SU-DHL-6 (cell line): ENCODE measurements around the gene KAZALD1.
A peak's percentile ranks its signal among the peaks of the same experiment; 100 is the strongest.

Experiments
- H2AFZ ChIP-seq: fragments of 200-600 bp; sonication (generic); 2 replicates; pipeline ENCODE4 v1.6.1; 2014; ENCODE audit warnings: low read depth, mild to moderate bottlenecking, moderate library complexity, mixed read lengths, antibody characterized with exemption, low read length; ENCODE audit not compliant: severe bottlenecking
- H3F3A ChIP-seq: fragments of 200-600 bp; shearing (Covaris generic); 2 replicates; pipeline ENCODE4 v1.6.0; 2016; ENCODE audit warnings: antibody characterized with exemption, mild to moderate bottlenecking; ENCODE audit not compliant: insufficient read depth
- H3K27ac ChIP-seq: fragments of 200-600 bp; sonication (generic); 2 replicates; pipeline ENCODE4 v1.5.1; 2016; ENCODE audit warnings: low read depth, mild to moderate bottlenecking, low read length, moderate library complexity, mixed read lengths
- H3K27me3 ChIP-seq: fragments of 200-600 bp; sonication (generic), shearing (Covaris generic); 2 replicates; pipeline ENCODE4 v1.6.0; 2014; ENCODE audit warnings: mild to moderate bottlenecking, low read length
- H3K36me3 ChIP-seq: fragments of 200-600 bp; sonication (generic); 2 replicates; pipeline ENCODE4 v1.6.1; 2014; ENCODE audit warnings: mild to moderate bottlenecking, low read length, mixed read lengths
- H3K4me2 ChIP-seq: fragments of 300-600, 200-600 bp; shearing (Covaris generic), sonication (generic); 2 replicates; pipeline ENCODE4 v1.6.0; 2014; ENCODE audit warnings: low read length, low read depth, mild to moderate bottlenecking; ENCODE audit not compliant: poor library complexity, severe bottlenecking
- H3K4me3 ChIP-seq: fragments of 200-600 bp; sonication (generic); 2 replicates; pipeline ENCODE4 v1.5.1; 2014; ENCODE audit warnings: antibody characterized with exemption, low read length, mild to moderate bottlenecking, mixed read lengths; ENCODE audit not compliant: insufficient read depth, poor library complexity, severe bottlenecking
- H3K79me2 ChIP-seq: fragments of 200-600 bp; sonication (generic); 2 replicates; pipeline ENCODE4 v1.6.1; 2014; ENCODE audit warnings: mild to moderate bottlenecking, low read length, moderate library complexity; ENCODE audit not compliant: insufficient read depth
- H3K9ac ChIP-seq: fragments of 200-600 bp; sonication (generic); 2 replicates; pipeline ENCODE4 v1.7.0; 2014; ENCODE audit warnings: mild to moderate bottlenecking, low read length
- H3K9me2 ChIP-seq: fragments of 200-600 bp; sonication (generic); replicated peaks from 2 replicates; pipeline ENCODE4 v1.6.1; 2014; ENCODE audit warnings: low read length; ENCODE audit not compliant: insufficient read depth
- H3K9me3 ChIP-seq: fragments of 200-600 bp; sonication (generic); 2 replicates; pipeline ENCODE4 v1.6.1; 2014; ENCODE audit warnings: low read length, mixed read lengths; ENCODE audit not compliant: insufficient read depth
- H4K20me1 ChIP-seq: fragments of 200-600 bp; sonication (generic); 2 replicates; pipeline ENCODE4 v1.6.1; 2014; ENCODE audit warnings: low read depth, mild to moderate bottlenecking, antibody characterized with exemption, low read length, moderate library complexity, mixed read lengths
- CTCF ChIP-seq: fragments of 200-600 bp; sonication (generic); IDR thresholded peaks from one replicate; pipeline ENCODE4 v1.5.1; 2017; ENCODE audit warnings: antibody characterized with exemption, mild to moderate bottlenecking, low read length, moderate library complexity; ENCODE audit not compliant: insufficient read depth, poor library complexity, severe bottlenecking
- EZH2phosphoT487 ChIP-seq: fragments of 200-600 bp; sonication (generic), shearing (Covaris generic); conservative IDR thresholded peaks from 2 replicates; pipeline ENCODE4 v1.6.1; 2018; ENCODE audit warnings: mild to moderate bottlenecking, antibody characterized with exemption, low read length, moderate library complexity, mixed read lengths

The KAZALD1 gene

GRCh38 chr10:101043363-101043707, 18.5 kb upstream of the KAZALD1 start:
- Histone ChIP-seq H3K9me3 (no peaks in the 10 kb centered on the region), H3K9ac (peak overlapping the region; percentile 46), H3K27me3 (no peaks in the 10 kb centered on the region)

DNA sequence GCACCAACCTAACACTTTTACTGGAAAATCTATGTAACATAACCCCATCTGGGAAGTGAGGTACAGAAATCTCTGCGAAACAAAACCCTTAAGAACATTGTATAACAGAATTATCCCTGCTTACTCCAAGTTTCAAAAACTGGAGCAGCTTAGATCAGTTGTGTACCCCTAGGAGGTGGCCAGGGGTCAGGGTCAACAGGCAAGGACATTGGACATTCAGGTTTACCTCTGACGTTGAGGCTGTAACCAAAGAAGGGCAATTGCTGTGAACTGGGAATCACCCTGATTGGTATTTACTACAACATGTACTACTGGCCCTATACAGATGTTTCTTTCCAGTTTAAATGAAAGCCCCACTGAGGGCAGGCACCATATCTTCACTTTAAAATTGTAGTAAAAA, 17.7 kb upstream of the KAZALD1 start:
- no peaks in the 10 kb centered on the region for H3K9me3 ChIP-seq
- H3K9me2 ChIP-seq = no peaks in the 10 kb centered on the region
- no peak overlapping the region for H3K27ac ChIP-seq
- no peak overlapping the region for H3K4me3 ChIP-seq
- no peaks in the 10 kb centered on the region for H3K79me2 ChIP-seq
- no peak overlapping the region for H3K4me2 ChIP-seq
- TF ChIP-seq CTCF (no peak), EZH2phosphoT487 (no peak)
- no peak overlapping the region for H2AFZ ChIP-seq
- H3F3A ChIP-seq = peaks cover 11% of the 10 kb centered on the region
- H3K9ac ChIP-seq = no peak overlapping the region
- H3K36me3 ChIP-seq = no peaks in the 10 kb centered on the region
- H3K27me3 ChIP-seq = no peaks in the 10 kb centered on the region
- H4K20me1 ChIP-seq = no peaks in the 10 kb centered on the region

More at GRCh38 chr10:101043363-101043707, 18.5 kb upstream of the KAZALD1 start:
- Histone ChIP-seq H4K20me1 (no peaks in the 10 kb centered on the region), H3K4me2 (peak overlapping the region; percentile 62), H2AFZ (peak overlapping the region; percentile 89), H3K27ac (no peak overlapping the region), H3K79me2 (no peaks in the 10 kb centered on the region), H3F3A (peaks cover 11% of the 10 kb centered on the region), H3K36me3 (no peaks in the 10 kb centered on the region), H3K9me2 (no peaks in the 10 kb centered on the region), H3K4me3 (peak overlapping the region; percentile 48)
- TF ChIP-seq EZH2phosphoT487 (no peak), CTCF (no peak)

DNA sequence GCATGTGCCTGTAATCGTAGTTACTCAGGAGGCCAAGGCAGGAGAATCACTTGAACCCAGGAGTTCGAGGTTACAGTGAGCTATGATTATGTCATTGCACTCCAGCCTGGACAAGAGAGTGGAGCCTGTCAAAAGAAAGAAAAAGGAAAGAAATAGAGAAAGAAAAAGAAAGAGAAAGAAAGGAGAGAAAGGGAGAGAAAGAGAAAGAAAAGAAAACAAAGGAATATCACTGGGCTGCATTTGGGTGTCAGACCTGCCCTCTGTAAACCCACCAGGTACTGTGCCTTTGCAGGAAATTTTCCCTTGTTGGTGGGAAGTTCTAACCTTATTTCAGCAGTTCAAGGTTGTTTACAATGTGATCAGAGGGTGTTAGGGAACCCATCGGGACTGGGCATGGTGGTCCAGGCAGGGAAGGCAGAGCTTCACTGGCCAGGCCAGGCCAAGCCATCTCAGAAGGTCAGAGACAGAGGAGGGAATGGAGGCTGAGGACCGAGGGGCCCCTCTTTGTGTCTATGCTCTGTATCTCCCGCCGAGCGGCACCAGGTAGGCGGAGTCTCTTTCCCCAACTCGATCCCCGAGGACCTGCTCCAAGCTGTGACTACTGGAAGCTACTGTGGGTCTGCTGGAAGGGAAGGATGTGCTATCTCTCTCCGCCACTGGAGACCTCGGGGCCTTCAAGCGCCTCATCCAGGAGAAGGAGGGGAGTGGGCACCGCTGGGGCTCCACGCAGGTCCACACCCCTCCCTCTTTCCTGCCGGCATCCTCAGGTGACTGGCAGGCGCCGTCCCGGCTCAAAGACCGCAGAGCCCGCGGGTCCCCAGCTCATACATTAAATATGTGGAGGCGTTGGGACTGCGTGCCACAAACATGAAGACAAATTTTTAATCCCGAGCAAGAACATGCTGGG, 15.2 kb upstream of the KAZALD1 start:
- Histone ChIP-seq H3K4me3 (no peak overlapping the region), H3K79me2 (no peaks in the 10 kb centered on the region), H3K27me3 (no peaks in the 10 kb centered on the region), H3F3A (peaks cover 8% of the 10 kb centered on the region), H3K4me2 (no peak overlapping the region), H3K27ac (no peak overlapping the region), H3K36me3 (no peaks in the 10 kb centered on the region), H4K20me1 (no peaks in the 10 kb centered on the region), H2AFZ (no peak overlapping the region), H3K9ac (no peak overlapping the region), H3K9me3 (no peaks in the 10 kb centered on the region), H3K9me2 (no peaks in the 10 kb centered on the region)
- TF ChIP-seq CTCF (no peak), EZH2phosphoT487 (no peak)
